GM06990 (cell line): Measurements from ENCODE around the gene PGAM5.

Experiments used
- DNase-seq: peaks from one replicate; pipeline ENCODE4 v3.0.0-alpha.2; 2011; ENCODE audit not compliant: insufficient read length; ENCODE audit errors: extremely low read depth
- H3K27me3 ChIP-seq: replicated peaks from 2 replicates; pipeline ENCODE4 v1.6.0; 2011; ENCODE audit warnings: low read length; ENCODE audit not compliant: control insufficient read depth, insufficient read depth
- H3K36me3 ChIP-seq: 2 replicates; pipeline ENCODE4 v1.5.1; 2011; ENCODE audit warnings: low read length; ENCODE audit not compliant: control insufficient read depth, insufficient read depth
- H3K4me3 ChIP-seq: replicated peaks from 2 replicates; pipeline ENCODE4 v1.5.1; 2011; ENCODE audit warnings: low read depth, mild to moderate bottlenecking, control low read depth, low read length
- TF ChIP-seq, protein P1 (sequence below): IDR thresholded peaks from 2 replicates; pipeline ENCODE4 v1.5.1; 2011; ENCODE audit warnings: low read length, control low read depth, mild to moderate bottlenecking, inconsistent platforms; ENCODE audit not compliant: insufficient read depth, poor library complexity, severe bottlenecking

The PGAM5 gene

DNA sequence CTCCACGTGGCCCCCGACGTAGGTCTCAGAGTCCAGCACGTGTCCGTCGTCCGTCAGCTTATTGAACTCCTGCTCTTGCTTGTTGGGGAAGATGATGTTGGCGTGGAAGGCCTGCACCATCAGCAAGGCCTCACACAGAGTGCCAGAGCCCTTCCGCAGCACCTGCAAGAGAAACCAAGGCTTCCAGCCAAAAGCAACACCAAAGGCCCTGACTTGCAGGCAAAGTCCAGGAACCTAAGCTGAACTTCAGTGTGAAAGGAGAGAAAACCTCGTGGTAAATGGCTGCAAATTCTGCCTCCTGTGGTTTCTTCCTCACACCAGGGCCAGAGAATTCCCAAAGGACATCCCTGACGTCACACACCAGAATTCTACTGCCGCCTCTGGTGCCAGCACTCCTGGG lies 38.0 kb upstream of the PGAM5 start:
- no peak overlapping the region for H3K4me3 ChIP-seq
- H3K27me3 ChIP-seq, result no peaks in the 10 kb centered on the region
- H3K36me3 ChIP-seq, result peaks cover 33% of the 10 kb centered on the region
- DNase-seq, result no peak
- TF ChIP-seq, protein P1, sequence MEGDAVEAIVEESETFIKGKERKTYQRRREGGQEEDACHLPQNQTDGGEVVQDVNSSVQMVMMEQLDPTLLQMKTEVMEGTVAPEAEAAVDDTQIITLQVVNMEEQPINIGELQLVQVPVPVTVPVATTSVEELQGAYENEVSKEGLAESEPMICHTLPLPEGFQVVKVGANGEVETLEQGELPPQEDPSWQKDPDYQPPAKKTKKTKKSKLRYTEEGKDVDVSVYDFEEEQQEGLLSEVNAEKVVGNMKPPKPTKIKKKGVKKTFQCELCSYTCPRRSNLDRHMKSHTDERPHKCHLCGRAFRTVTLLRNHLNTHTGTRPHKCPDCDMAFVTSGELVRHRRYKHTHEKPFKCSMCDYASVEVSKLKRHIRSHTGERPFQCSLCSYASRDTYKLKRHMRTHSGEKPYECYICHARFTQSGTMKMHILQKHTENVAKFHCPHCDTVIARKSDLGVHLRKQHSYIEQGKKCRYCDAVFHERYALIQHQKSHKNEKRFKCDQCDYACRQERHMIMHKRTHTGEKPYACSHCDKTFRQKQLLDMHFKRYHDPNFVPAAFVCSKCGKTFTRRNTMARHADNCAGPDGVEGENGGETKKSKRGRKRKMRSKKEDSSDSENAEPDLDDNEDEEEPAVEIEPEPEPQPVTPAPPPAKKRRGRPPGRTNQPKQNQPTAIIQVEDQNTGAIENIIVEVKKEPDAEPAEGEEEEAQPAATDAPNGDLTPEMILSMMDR, result no peak

DNA sequence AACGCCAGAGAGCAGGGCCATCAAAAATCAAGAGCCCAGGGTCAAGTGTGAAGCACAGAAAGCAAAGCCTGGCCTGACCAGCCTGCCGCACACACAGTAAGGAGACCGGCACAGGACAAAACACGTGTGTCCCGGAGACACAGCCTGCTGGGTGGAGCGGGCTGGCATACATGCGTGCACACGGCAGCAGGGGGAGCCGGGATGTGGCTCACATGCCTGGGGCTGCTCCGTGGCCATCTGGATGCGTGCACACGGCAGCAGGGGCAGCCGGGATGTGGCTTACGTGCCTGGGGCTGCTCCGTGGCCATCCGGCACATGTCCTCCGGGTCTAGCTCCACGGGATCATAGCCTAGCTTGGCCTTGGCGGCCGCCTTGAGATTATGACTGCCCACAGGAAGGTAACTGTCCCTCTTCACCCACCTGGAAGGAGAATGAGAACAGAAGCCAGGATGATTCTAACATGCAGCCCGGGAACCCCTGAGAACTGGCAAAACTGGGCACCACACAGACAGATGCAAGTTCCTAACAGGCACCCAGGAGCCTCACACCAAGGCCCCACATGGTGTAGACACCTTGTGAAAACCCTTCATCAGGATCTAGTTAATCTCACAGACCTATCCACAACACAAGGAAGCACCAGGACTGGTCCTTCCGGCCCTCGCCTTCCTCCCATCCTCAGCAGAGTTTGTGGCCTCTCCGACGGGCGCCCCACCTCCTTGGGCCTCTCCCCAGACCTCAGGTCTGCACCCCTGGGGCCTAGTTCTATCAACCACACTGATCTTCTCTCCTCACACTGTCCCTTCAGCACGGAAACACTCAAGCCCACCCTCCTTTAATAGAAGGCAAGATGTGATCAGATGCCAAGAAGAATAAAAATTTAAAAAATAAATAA lies 37.1 kb upstream of the PGAM5 start:
- Histone ChIP-seq H3K36me3 (peaks cover 32% of the 10 kb centered on the region), H3K27me3 (no peaks in the 10 kb centered on the region), H3K4me3 (no peak overlapping the region)
- DNase-seq, result no peak
- TF ChIP-seq, protein P1, result no peak

DNA sequence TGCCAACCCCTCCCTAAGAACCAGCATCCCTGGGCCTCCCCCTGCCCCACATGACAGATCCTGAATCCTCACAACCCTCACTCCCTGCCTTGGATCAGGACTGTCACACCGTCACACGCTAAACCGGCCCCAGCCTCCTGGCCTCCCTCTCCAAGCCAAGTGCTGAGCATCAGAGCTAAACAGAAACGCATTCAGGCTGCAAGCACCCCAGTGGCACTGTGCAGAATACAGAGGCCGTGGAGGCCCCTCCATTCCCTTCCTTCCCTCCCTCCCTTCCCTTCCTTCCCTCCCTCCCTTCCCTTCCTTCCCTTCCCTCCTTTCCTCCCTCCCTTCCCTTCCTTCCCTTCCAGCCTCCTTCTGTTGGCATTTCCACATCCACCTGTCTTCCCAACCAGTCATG lies 36.1 kb upstream of the PGAM5 start:
- peaks cover 31% of the 10 kb centered on the region for H3K36me3 ChIP-seq
- H3K4me3 ChIP-seq, result no peak overlapping the region
- no peaks in the 10 kb centered on the region for H3K27me3 ChIP-seq
- TF ChIP-seq, protein P1, result no peak
- no peak for DNase-seq

DNA sequence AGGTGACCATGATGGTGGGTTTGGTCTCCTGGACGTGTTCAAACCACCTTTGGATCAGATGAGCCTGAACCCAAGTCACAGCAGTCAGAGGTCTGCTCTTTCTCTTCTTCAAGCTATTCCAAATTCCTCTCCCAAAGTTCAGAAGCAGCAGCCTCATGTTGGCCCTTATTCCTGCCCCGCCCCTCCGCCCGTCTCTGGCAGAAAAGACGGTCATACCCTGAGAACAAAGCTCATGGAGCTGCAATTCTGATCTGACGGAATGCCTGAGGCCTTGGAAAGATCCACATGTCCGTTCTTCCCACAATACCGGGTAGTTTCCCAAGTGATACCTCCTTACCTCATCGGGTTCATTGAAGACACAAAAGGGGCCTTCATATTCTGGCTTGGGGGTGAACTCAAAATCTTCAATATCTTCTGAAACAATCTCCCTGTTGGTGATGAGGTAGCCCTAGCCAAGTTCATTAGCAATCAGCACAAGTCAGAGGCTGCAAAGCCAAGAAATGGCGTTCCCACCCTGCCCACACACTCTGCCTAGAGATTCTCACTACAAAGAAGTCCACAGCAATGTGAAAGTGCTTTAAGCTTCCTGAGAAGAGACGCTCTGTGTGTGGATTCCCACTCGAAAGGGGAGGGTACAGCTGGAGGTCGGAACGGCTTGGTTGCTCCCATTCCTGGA lies 34.7 kb upstream of the PGAM5 start:
- Histone ChIP-seq H3K4me3 (no peak overlapping the region), H3K27me3 (no peaks in the 10 kb centered on the region), H3K36me3 (peaks cover 31% of the 10 kb centered on the region)
- no peak for DNase-seq
- TF ChIP-seq, protein P1, result no peak

DNA sequence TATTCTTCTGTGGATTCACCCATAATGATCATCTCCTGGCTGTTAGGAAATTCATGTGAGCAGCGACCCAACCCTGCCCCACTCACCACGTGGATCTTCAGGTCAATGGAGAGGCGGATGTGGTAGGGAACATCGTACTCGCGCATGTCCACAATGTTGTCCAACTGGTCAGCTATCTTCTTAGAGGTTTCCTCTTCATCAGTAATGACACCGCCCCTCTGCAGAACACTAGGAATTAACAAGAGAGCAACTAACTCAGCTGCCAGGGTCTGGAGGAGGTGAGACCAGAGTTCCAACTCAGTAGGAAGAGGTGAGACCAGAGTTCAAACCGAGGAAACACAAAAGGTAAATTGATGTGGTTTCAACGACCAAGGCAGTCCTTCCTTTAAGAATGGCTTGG lies 33.1 kb upstream of the PGAM5 start:
- no peak overlapping the region for H3K4me3 ChIP-seq
- peaks cover 27% of the 10 kb centered on the region for H3K36me3 ChIP-seq
- no peak for DNase-seq
- TF ChIP-seq, protein P1, result no peak
- H3K27me3 ChIP-seq, result no peaks in the 10 kb centered on the region
